K562 (cell line): ENCODE measurements around the gene CYBRD1. TPM values are rescaled to one million over a fixed set of nuclear protein-coding genes. Genes with fewer than 3 reads are reported as not detected.

Experiments used
- ATAC-seq: fragments of 200-7000 bp; cut with Tn5 transposase; 3 replicates; pipeline ENCODE4 v1.9.1; 2020; ENCODE audit warnings: moderate library complexity
- BruUV-seq: library from RNA; stranded (reverse); fragments of 400-500 nt; replicated peaks from 2 replicates; lab custom pipeline; 2021; lab: Mats Ljungman, UMichigan
- CTCF ChIA-PET: fragments of 300-600 bp; formaldehyde crosslinking; extraction: SDS; loops from one replicate; lab custom pipeline; 2021; ENCODE audit warnings: low intra/inter-chr PET ratio; lab: Yijun Ruan, JAX
- POLR2A ChIA-PET: fragments of 300-600, 350-650 bp; sonication (Branson Sonifier 250); formaldehyde crosslinking; extraction: SDS; loops from one replicate; lab custom pipeline; 2021; ENCODE audit warnings: antibody characterized with exemption, inconsistent platforms; lab: Yijun Ruan, JAX
- DNase-seq, 4 experiments: peaks; one replicate each; pipeline versions ENCODE4 v3.0.0 to v3.0.0-alpha.2; 2011 to 2018; ENCODE audit warnings: low spot score in 3 of 4, mixed read lengths in 3 of 4; ENCODE audit errors: extremely low read depth in 1 of 4
- FAIRE-seq: peaks from 2 replicates; lab custom pipeline; 2011; peaks lifted over from hg19 to GRCh38; lab: Jason Lieb, UNC
- H2AFZ ChIP-seq: 2 replicates; pipeline ENCODE4 v1.6.0; 2011; ENCODE audit warnings: low read depth, low read length, control low read depth, inconsistent platforms
- H3K27ac ChIP-seq: fragments of 200-600 bp; 3 replicates; pipeline ENCODE4 v1.8.0; 2011; ENCODE audit warnings: low read depth, mild to moderate bottlenecking, control low read depth, inconsistent platforms, low read length, moderate library complexity, mixed read lengths; ENCODE audit errors: extremely low read depth
- H3K27me3 ChIP-seq, 2 experiments: fragments of 300-600 bp in 1 of 2; 2 replicates in 1 of 2; 3 replicates in 1 of 2; pipeline versions ENCODE4 v1.6.0 to v1.8.0; 2011; ENCODE audit warnings: inconsistent platforms in 2 of 2, low read length in 2 of 2, mild to moderate bottlenecking in 1 of 2, mixed read lengths in 1 of 2, moderate library complexity in 1 of 2; ENCODE audit not compliant: control insufficient read depth in 2 of 2, insufficient read depth in 2 of 2
- H3K36me3 ChIP-seq: fragments of 300-600 bp; 3 replicates; pipeline ENCODE4 v1.8.0; 2011; ENCODE audit warnings: mild to moderate bottlenecking, low read length, inconsistent platforms; ENCODE audit not compliant: control insufficient read depth, insufficient read depth
- H3K4me1 ChIP-seq, 2 experiments: fragments of 200-600 bp in 1 of 2; replicated peaks in 1 of 2; 2 replicates in 1 of 2; 3 replicates in 1 of 2; pipeline versions ENCODE4 v1.5.1 to v1.8.0; 2011; ENCODE audit warnings: inconsistent platforms in 2 of 2, low read length in 2 of 2, mild to moderate bottlenecking in 1 of 2, mixed read lengths in 1 of 2, moderate library complexity in 1 of 2; ENCODE audit not compliant: control insufficient read depth in 2 of 2, insufficient read depth in 2 of 2
- H3K4me2 ChIP-seq: 2 replicates; pipeline ENCODE4 v1.6.1; 2011; ENCODE audit warnings: low read length, control low read depth, inconsistent platforms, mixed read lengths; ENCODE audit not compliant: insufficient read depth
- H3K4me3 ChIP-seq: fragments of 200-600 bp; sonication (generic), shearing (Covaris generic); 2 replicates; pipeline ENCODE4 v1.5.1; 2016; ENCODE audit warnings: control low read depth, inconsistent platforms
- H3K79me2 ChIP-seq: fragments of 200-600 bp; 3 replicates; pipeline ENCODE4 v1.8.0; 2011; ENCODE audit warnings: low read length, inconsistent platforms; ENCODE audit not compliant: control insufficient read depth, insufficient read depth
- H3K9ac ChIP-seq, 2 experiments: 2 replicates each; pipeline versions ENCODE4 v1.6.0 to v1.6.1; 2011; ENCODE audit warnings: low read depth in 2 of 2, low read length in 2 of 2, control low read depth in 1 of 2, inconsistent platforms in 1 of 2, mild to moderate bottlenecking in 1 of 2, mixed read lengths in 1 of 2; ENCODE audit not compliant: insufficient read depth in 1 of 2
- H3K9me1 ChIP-seq: one replicate; pipeline ENCODE4 v1.6.0; 2011; ENCODE audit warnings: inconsistent platforms, mild to moderate bottlenecking, low read length, moderate library complexity; ENCODE audit not compliant: control insufficient read depth, insufficient read depth
- H3K9me3 ChIP-seq: replicated peaks from 2 replicates; pipeline ENCODE4 v1.5.1; 2011; ENCODE audit warnings: low read depth, low read length, inconsistent platforms; ENCODE audit not compliant: control insufficient read depth, insufficient read depth
- H4K20me1 ChIP-seq: replicated peaks from 2 replicates; pipeline ENCODE4 v1.6.1; 2011; ENCODE audit warnings: low read length, inconsistent platforms, mixed read lengths; ENCODE audit not compliant: control insufficient read depth, insufficient read depth
- HMGN3 ChIP-seq: IDR thresholded peaks from 2 replicates; pipeline ENCODE4 v1.6.1; 2011; ENCODE audit warnings: borderline replicate concordance, low read depth, mild to moderate bottlenecking, mixed read lengths, low read length; ENCODE audit not compliant: insufficient read length; ENCODE audit errors: extremely low read depth
- NFIX ChIP-seq: fragments of 250-450 bp; sonication (Bioruptor Pico); IDR thresholded peaks from 2 replicates; pipeline ENCODE4 v1.4.0; 2020; ENCODE audit warnings: low read depth, mild to moderate bottlenecking, moderate library complexity
- ZNF583 ChIP-seq: fragments of 250-450 bp; sonication (Bioruptor Pico); IDR thresholded peaks from 2 replicates; pipeline ENCODE4 v1.4.0; 2020
- WGBS: fragments of 100-300 bp; shearing (Covaris generic); methylation state at CpG from one replicate; pipeline ENCODE4 v1.1.6; 2016; ENCODE audit warnings: low coverage, mixed read lengths; ENCODE audit not compliant: insufficient coverage; ENCODE audit errors: missing lambda C conversion rate; 5-methylcytosine and 5-hydroxymethylcytosine counted together
- in situ Hi-C: fragments of 300-500 bp; cut with MboI; formaldehyde crosslinking; loops from 4 replicates; pipeline ENCODE4 v1.15.0; 2018; ENCODE audit warnings: inconsistent platforms, mixed read lengths
- intact Hi-C: fragments of 100-400 bp; cut with micrococcal nuclease; formaldehyde crosslinking; loops from 2 replicates; pipeline ENCODE4 v1.14.2; 2022
- polyA plus RNA-seq, 8 experiments: library from polyadenylated mRNA; depleted of rRNA in 4 of 8; stranded (reverse) in 5 of 8; unstranded in 3 of 8; fragments of >200 nt; fragmentation: Nextera tagmentation in 2 of 8; fragmentation: Illumina TruSeq in 1 of 8; extraction: Ambion mirVana in 2 of 8; extraction: Trizol in 1 of 8; gene quantifications; 2 replicates each; pipeline versions ENCODE4 v1.2.1 to v1.2.3, GENCODE V29; 2011 to 2014; ENCODE audit warnings: inconsistent platforms in 1 of 8, missing spikeins in 1 of 8
- total RNA-seq, 7 experiments: library from RNA; depleted of rRNA in 6 of 7; stranded (reverse); fragments of >200 nt in 6 of 7; fragmentation: Illumina TruSeq in 2 of 7; extraction: Trizol in 2 of 7; gene quantifications; 2 replicates each; pipeline versions ENCODE4 v1.2.1 to v1.2.3, GENCODE V29; 2011 to 2021; ENCODE audit warnings: low replicate concordance in 1 of 7
- TF ChIP-seq, protein P1 (sequence below): fragments of 250-450 bp; sonication (Bioruptor Pico); IDR thresholded peaks from 2 replicates; pipeline ENCODE4 v1.5.0; 2021
- TF ChIP-seq, protein P2 (sequence below): sonication (generic); formaldehyde crosslinking; IDR thresholded peaks from 2 replicates; pipeline ENCODE4 v1.8.0; 2022; ENCODE audit warnings: missing genetic modification reagents, mild to moderate bottlenecking, borderline replicate concordance
- TF ChIP-seq, protein P3 (sequence below): fragments of 450-650 bp; IDR thresholded peaks from 2 replicates; pipeline ENCODE4 v1.6.1; 2018; ENCODE audit not compliant: partially characterized antibody
- TF ChIP-seq, protein P4 (sequence below): fragments of 250-450 bp; sonication (Bioruptor Pico); IDR thresholded peaks from 2 replicates; pipeline ENCODE4 v1.8.0; 2022; ENCODE audit warnings: inconsistent platforms

The CYBRD1 gene
- total and polyA plus RNA-seq, 9 of the 15 experiments (the other 6 are each of a cell fraction or from before 2014, with no cell fraction given), result 9.6 to 22.4 (median 15.6) TPM

DNA sequence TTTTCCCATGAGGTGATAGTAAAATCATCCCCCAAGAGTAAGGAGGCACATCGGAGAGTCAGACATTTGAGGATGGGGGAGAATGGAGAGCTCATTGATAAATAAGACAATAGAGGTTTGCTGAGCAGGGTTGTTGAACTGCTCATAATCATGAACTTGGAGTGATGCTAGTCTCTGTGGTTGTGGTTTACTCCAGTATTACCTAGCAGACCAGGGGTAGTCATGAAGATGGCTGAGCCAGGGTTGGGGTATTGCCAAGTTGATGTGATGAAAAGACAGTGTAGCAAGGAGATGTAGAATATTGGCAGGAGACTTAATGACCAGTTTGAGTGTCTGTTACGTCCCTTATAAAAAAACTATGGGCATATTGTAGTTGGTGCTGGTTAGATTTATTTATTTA, 25.4 kb downstream of the CYBRD1 start:
- no peak overlapping the region for H3K4me3 ChIP-seq
- H4K20me1 ChIP-seq, result no peaks in the 10 kb centered on the region
- ChIA-PET POLR2A (interaction anchor here (0.9 kb wide), 2 partner anchors 8 to 16 kb away, joined by 3 read pairs; no protein-coding TSS in a partner anchor), CTCF (no interaction called here)
- H3K79me2 ChIP-seq, result no peaks in the 10 kb centered on the region
- 88% methylated on average over 2 of the region's 2 CpGs for WGBS
- peaks cover 8% of the 10 kb centered on the region for H3K36me3 ChIP-seq
- FAIRE-seq, result no peak
- H3K27ac ChIP-seq, result no peak overlapping the region
- H3K4me2 ChIP-seq, result no peak overlapping the region
- no peaks in the 10 kb centered on the region for H3K27me3 ChIP-seq
- peaks cover 3% of the 10 kb centered on the region for H3K9me1 ChIP-seq
- H3K9me3 ChIP-seq, result no peaks in the 10 kb centered on the region
- no peaks in the 10 kb centered on the region for H3K4me1 ChIP-seq
- no TSS peak for BruUV-seq
- in situ Hi-C loops, result no loop called here
- DNase-seq, result no peak
- H2AFZ ChIP-seq, result no peak overlapping the region
- intact Hi-C loops, result no loop called here
- TF ChIP-seq NFIX (CRISPR knock-in tag), result no peak
- H3K9ac ChIP-seq, result no peak overlapping the region
- no peak for ATAC-seq

DNA sequence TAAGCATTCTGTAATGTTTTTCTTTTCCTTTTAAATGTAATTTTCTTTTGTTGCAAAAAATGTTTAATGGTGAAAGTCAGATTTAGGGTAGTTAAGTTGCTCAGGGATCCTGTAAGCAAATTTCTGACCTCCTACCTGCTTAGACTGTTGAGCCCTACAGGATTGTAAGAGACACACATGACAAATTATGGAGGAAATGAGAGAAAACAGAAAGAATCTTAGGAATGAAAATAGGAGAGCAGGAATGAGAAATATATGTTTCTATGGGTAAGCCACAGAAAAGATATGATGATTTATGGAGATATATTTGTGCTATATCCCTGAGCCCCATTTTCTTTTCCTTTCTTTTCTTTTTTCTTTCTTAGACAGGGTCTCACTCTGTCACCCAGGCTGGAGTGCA, 28.3 kb downstream of the CYBRD1 start:
- Histone ChIP-seq H2AFZ (no peak overlapping the region), H3K4me2 (no peak overlapping the region), H3K4me3 (no peak overlapping the region), H4K20me1 (no peaks in the 10 kb centered on the region), H3K9ac (no peak overlapping the region), H3K4me1 (no peaks in the 10 kb centered on the region), H3K36me3 (peaks cover 13% of the 10 kb centered on the region), H3K27ac (no peak overlapping the region), H3K27me3 (no peaks in the 10 kb centered on the region), H3K79me2 (no peaks in the 10 kb centered on the region), H3K9me3 (no peaks in the 10 kb centered on the region), H3K9me1 (no peaks in the 10 kb centered on the region)
- ChIA-PET POLR2A (no interaction called here), CTCF (no interaction called here)
- FAIRE-seq, result no peak
- ATAC-seq, result no peak
- BruUV-seq, result no TSS peak
- intact Hi-C loops, result no loop called here
- in situ Hi-C loops, result no loop called here
- DNase-seq, result no peak
- TF ChIP-seq, protein P1, sequence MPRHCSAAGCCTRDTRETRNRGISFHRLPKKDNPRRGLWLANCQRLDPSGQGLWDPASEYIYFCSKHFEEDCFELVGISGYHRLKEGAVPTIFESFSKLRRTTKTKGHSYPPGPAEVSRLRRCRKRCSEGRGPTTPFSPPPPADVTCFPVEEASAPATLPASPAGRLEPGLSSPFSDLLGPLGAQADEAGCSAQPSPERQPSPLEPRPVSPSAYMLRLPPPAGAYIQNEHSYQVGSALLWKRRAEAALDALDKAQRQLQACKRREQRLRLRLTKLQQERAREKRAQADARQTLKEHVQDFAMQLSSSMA (CRISPR knock-in tag), result no peak
- TF ChIP-seq ZNF583 (CRISPR knock-in tag) (no peak), HMGN3 (no peak)
- TF ChIP-seq, protein P2, sequence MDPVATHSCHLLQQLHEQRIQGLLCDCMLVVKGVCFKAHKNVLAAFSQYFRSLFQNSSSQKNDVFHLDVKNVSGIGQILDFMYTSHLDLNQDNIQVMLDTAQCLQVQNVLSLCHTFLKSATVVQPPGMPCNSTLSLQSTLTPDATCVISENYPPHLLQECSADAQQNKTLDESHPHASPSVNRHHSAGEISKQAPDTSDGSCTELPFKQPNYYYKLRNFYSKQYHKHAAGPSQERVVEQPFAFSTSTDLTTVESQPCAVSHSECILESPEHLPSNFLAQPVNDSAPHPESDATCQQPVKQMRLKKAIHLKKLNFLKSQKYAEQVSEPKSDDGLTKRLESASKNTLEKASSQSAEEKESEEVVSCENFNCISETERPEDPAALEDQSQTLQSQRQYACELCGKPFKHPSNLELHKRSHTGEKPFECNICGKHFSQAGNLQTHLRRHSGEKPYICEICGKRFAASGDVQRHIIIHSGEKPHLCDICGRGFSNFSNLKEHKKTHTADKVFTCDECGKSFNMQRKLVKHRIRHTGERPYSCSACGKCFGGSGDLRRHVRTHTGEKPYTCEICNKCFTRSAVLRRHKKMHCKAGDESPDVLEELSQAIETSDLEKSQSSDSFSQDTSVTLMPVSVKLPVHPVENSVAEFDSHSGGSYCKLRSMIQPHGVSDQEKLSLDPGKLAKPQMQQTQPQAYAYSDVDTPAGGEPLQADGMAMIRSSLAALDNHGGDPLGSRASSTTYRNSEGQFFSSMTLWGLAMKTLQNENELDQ (CRISPR knock-in tag), result no peak
- TF ChIP-seq, protein P3, sequence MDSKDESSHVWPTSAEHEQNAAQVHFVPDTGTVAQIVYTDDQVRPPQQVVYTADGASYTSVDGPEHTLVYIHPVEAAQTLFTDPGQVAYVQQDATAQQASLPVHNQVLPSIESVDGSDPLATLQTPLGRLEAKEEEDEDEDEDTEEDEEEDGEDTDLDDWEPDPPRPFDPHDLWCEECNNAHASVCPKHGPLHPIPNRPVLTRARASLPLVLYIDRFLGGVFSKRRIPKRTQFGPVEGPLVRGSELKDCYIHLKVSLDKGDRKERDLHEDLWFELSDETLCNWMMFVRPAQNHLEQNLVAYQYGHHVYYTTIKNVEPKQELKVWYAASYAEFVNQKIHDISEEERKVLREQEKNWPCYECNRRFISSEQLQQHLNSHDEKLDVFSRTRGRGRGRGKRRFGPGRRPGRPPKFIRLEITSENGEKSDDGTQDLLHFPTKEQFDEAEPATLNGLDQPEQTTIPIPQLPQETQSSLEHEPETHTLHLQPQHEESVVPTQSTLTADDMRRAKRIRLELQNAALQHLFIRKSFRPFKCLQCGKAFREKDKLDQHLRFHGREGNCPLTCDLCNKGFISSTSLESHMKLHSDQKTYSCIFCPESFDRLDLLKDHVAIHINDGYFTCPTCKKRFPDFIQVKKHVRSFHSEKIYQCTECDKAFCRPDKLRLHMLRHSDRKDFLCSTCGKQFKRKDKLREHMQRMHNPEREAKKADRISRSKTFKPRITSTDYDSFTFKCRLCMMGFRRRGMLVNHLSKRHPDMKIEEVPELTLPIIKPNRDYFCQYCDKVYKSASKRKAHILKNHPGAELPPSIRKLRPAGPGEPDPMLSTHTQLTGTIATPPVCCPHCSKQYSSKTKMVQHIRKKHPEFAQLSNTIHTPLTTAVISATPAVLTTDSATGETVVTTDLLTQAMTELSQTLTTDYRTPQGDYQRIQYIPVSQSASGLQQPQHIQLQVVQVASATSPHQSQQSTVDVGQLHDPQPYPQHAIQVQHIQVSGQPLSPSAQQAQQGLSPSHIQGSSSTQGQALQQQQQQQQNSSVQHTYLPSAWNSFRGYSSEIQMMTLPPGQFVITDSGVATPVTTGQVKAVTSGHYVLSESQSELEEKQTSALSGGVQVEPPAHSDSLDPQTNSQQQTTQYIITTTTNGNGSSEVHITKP, result no peak
- TF ChIP-seq, protein P4, sequence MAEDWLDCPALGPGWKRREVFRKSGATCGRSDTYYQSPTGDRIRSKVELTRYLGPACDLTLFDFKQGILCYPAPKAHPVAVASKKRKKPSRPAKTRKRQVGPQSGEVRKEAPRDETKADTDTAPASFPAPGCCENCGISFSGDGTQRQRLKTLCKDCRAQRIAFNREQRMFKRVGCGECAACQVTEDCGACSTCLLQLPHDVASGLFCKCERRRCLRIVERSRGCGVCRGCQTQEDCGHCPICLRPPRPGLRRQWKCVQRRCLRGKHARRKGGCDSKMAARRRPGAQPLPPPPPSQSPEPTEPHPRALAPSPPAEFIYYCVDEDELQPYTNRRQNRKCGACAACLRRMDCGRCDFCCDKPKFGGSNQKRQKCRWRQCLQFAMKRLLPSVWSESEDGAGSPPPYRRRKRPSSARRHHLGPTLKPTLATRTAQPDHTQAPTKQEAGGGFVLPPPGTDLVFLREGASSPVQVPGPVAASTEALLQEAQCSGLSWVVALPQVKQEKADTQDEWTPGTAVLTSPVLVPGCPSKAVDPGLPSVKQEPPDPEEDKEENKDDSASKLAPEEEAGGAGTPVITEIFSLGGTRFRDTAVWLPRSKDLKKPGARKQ (CRISPR knock-in tag), result no peak
